Adrenal gland (tissue), 5 donors: ENCODE results near the gene LHCGR.

Experiments used
- POLR2A ChIP-seq, 2 donors: fragments of 450-650 bp; IDR thresholded peaks; one replicate each; pipeline ENCODE4 v1.6.1; 2017; ENCODE audit warnings: antibody characterized with exemption in 2 of 2, mild to moderate bottlenecking in 2 of 2, moderate library complexity in 1 of 2
- TF ChIP-seq, protein P1 (sequence below), 6 experiments: fragments of 450-650 bp in 4 of 6; fragments of 200-600 bp in 2 of 6; sonication (generic) in 1 of 6; IDR thresholded peaks; 1 replicate in 5 of 6; 2 replicates in 1 of 6; pipeline versions ENCODE4 v1.5.1 to v1.8.0; 2016 to 2021; ENCODE audit warnings: antibody characterized with exemption in 6 of 6, mild to moderate bottlenecking in 2 of 6, moderate library complexity in 1 of 6
- donor health status: DM: no; HTN: no; CAD: no.

DNA sequence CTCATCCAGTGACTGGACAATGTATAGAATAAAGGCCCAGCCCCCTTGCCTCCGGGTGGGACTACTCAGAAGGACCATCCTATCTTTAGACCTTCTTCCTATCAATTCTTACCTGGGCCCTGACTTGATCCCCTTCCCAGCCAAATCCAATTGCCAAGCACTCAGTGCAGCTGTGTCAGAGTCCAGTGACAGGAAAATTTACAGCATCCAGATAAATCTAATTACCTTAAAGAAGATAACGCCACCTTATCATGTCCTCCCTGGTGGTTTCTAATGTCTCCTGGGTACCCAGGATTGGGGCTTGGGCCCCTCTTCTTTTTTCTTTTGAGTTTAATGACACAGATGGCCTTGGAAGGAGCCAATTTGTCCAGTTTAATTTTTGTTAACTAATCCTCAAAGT, 19.3 kb downstream of the LHCGR start:
- TF ChIP-seq, protein P1, sequence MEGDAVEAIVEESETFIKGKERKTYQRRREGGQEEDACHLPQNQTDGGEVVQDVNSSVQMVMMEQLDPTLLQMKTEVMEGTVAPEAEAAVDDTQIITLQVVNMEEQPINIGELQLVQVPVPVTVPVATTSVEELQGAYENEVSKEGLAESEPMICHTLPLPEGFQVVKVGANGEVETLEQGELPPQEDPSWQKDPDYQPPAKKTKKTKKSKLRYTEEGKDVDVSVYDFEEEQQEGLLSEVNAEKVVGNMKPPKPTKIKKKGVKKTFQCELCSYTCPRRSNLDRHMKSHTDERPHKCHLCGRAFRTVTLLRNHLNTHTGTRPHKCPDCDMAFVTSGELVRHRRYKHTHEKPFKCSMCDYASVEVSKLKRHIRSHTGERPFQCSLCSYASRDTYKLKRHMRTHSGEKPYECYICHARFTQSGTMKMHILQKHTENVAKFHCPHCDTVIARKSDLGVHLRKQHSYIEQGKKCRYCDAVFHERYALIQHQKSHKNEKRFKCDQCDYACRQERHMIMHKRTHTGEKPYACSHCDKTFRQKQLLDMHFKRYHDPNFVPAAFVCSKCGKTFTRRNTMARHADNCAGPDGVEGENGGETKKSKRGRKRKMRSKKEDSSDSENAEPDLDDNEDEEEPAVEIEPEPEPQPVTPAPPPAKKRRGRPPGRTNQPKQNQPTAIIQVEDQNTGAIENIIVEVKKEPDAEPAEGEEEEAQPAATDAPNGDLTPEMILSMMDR (IDR thresholded peaks at IDR 0.05) = no peak
- no peak for TF ChIP-seq POLR2A (IDR thresholded peaks at IDR 0.05)
